Left renal pelvis (tissue), 4 donors: ENCODE measurements around the gene ZBTB20. TPM values are rescaled to one million over a fixed set of nuclear protein-coding genes. Genes with fewer than 3 reads are reported as not detected.

Experiments used
- DNase-seq, 4 donors: peaks; one replicate each; pipeline ENCODE4 v3.0.0-alpha.2; 2013; ENCODE audit warnings: low read depth in 4 of 4, low spot score in 3 of 4
- polyA plus RNA-seq, 4 donors: library from polyadenylated mRNA; unstranded; fragments of 120-200 nt; gene quantifications; one replicate each; pipeline ENCODE4 v1.2.1, GENCODE V29; 2013; ENCODE audit not compliant: insufficient read length in 4 of 4

ZBTB20 gene
- polyA plus RNA-seq, 4 donors, result 4.8 to 6.6 (median 5.4) TPM

- DNase-seq, result no peak
These were observed 346.6 kb downstream of the ZBTB20 start for GRCh38 chr3:114800272-114801031.

- DNase-seq, result no peak
These were observed 347.3 kb downstream of the ZBTB20 start for GRCh38 chr3:114799816-114800215.

- DNase-seq, result no peak
These were observed 350.3 kb downstream of the ZBTB20 start for GRCh38 chr3:114796796-114797195.

GRCh38 chr3:114794894-114795630 is 352.0 kb downstream of the ZBTB20 start:
- DNase-seq, result no peak

GRCh38 chr3:114792159-114792918 is 354.7 kb downstream of the ZBTB20 start:
- DNase-seq, result no peak

DNA sequence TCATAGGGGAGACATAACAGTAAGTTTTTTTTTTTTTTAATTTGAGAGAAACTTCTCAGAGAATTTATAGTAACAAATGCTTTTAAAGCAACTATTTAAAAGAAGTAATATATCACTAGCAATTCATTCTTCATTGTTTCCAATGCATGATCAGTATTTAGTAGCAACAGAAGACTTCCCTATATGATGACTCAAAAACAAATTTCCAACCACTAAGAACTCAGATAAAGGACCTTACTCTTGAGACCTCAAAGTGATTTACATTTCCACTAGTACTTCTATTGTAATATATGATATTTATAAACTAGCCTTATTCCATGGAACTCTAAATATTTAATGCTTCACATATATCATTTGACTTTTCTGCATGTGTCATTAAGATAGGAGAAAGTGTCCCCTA is 356.3 kb downstream of the ZBTB20 start:
- no peak for DNase-seq

DNA sequence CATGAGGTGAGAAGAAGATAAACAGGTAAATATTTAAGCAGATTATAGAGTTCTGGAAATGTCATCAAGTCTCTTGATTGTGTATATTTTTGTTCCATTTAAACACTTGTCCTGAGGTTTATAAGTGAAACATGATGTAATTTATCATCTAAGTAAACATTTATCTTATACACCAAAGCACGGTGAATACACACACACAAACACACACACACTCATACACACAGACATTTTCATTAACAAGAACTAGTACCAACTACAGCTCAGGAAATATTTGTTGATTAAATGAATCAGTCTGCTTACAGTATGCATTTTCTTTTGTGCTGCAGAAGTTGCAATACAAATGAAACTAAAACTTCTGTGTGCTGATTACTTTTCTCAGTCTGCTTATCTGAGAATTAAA is 357.3 kb downstream of the ZBTB20 start:
- no peak for DNase-seq

DNA sequence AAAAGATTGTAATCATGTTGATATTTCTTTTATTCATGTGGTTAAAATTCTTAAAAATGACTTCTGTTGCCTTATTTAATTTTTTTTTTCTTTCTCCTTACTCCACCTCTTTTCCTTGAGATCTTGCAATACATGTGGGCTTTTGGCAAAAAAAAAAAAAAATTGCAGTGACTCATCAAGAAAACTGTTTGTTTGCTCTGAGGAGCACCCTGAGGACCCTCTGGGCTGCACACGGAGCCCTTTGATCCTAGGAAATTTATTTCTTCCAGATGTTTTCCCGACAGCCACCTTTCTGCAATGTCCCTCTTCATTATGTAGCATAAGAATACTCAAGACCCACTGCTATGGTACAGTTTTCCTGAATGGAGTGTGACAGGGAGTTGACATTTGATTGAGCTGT is 371.7 kb downstream of the ZBTB20 start:
- no peak for DNase-seq

GRCh38 chr3:114770874-114771273 is 376.2 kb downstream of the ZBTB20 start:
- no peak for DNase-seq

- DNase-seq, result no peak
These were observed 383.0 kb downstream of the ZBTB20 start for GRCh38 chr3:114764056-114764492.

DNA sequence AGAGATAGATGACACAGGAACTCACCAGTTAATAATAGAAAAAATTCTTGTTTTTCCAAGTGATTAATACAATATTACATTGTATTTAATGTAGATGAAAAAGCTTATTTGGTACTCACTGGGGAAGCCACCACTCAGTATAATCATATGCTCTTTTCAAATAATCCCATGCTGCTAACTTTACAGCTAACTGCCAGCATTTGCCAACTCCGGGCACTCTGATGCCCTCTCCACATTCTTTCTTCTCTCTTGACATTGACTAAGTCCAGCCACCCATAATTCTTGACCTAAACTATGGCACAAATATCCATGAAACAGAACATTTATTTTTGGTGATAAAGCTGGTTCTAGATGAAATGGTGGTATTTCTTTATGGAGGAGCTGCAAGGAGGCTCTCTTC is 384.9 kb downstream of the ZBTB20 start:
- no peak for DNase-seq

DNA sequence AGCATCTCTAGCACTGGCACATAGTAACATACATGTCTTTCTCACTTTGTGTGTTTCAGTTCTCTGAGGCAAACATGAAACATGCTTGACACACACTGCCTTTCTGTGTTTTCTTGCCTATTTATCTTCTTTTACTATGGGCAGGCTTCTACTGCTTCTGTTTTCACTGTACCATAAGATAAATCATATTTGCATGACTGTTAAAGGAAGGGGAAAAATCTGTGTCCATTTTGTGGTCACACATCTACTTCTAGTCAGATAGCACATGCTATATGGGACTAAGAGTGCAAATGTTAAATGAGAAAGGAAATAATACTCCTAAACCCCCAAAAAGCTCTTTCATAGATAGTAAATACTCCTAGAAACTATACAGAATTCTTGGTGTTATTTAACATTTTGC is 386.4 kb downstream of the ZBTB20 start:
- DNase-seq, result no peak

- DNase-seq, result no peak
These were observed 388.0 kb downstream of the ZBTB20 start for GRCh38 chr3:114758831-114759699.

DNA sequence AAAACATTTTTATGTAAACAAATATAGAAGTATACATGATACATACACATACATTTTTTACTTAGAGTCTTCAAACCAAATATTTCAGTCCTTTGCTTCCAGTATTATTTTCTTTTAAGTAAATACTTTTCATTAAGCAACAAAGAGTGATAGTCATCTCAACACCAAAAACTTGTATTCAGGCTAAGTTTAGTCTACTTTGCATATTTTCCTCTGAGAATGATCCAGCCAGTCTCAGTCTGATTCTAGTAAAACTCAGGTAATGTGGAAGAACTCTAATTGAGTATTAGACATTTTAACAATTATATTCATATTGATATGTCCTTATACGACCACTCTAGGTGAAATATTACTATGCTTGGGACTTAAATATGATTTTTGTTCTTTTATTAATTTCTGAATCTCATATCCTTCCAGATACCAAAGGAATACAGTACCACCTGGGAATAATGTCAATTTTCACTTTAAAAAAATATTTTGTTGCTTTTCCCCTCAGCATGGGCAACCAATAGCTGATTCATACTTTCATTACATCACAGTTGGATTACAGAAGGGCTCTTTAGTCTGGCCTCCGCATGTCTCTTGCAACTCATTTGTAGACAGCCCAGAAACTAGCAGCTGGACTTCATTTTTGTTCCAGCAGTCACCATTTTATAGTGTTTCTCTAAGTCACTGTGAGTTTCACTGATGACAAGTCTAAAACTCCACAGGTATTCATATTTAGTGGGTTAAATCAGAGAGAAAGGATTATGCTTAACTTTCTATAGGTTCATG is 390.4 kb downstream of the ZBTB20 start:
- DNase-seq, result no peak

DNA sequence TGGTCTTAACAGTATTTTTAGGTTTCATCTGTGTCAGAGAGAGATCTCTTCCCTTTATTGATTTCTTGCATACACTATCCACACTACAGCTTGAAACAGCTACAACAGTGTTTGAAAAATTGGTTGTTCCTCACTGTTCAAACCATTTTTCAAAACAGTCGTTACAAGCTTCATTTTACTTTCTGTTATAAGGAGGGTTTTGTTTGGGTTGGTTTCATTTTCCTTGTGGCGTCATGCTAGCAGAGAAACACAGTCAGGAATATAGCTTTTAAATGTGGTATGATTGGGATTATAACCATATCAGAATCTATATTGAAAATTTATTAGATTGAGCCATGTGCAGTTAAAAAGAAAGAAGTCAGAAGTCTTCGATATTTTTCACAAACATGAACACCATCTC is 400.6 kb downstream of the ZBTB20 start:
- DNase-seq, result no peak

DNA sequence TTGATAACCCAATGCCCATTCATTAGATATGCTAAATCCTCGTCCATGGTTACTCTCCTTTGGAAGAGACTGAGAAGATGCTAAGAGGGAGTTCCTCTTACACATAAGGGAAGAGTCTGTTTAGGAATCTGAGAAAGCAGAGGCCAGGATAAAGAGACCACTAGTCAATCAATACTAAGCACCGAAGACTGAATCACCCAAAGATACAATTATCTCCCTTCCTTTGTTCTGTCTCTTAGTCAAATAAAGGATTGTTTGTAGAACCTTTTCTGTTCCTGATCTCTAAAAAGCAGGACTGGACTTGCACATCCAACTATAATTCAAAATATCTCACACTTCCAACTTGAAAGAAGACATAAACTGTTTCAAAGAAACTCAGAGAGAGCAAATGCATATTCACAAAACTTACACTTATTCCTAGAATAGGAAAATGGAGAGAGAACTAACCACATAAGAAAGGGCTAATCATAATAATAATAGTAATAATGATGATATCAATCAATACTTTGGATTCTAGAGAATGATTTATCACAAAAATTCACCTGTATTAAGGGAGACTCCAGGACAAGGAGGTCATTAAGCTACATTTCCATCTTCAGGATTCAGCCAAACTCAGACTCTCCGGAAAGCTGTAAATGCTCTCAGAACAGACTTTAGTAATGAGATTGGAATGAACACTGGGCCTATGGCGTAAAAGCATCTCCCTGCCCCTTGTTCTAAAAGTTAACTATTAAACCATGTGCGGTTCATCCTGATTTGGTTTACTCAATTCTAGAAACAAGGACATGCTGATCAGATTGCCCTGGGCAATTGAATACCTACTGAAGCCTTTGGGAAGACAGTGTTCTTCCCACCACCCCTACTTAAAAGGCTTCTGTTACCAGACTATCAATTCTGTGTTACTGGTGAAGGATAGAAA is 401.5 kb downstream of the ZBTB20 start:
- no peak for DNase-seq

- DNase-seq, result no peak
These were observed 403.2 kb downstream of the ZBTB20 start for GRCh38 chr3:114743746-114744485.

DNA sequence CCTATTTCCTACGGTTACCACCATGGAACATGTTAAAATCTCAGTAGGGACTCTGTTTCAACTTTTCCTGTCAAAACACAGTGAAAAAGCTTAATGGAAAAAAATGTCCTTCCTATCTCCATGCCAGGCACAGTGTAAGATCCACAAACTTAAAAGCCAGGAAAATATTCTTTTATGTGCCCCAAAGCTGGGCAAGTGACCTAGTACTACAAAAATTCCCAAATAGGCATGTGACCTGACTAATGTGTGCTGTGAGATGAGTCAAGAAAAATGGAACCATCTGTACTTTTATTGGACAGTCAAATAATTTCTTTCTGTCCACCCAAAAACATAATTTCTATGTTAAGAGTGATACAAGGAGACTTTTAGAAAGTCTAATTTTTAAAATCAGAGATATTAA is 406.0 kb downstream of the ZBTB20 start:
- no peak for DNase-seq
